Nephron progenitor cell (in vitro differentiated cells): ENCODE measurements around the gene MRPL4.

ENCODE experiments used
- DNase-seq: peaks from one replicate; pipeline ENCODE4 v3.0.0; 2021
- H3K27ac Mint-ChIP-seq: 2 replicates; pipeline ENCODE4 v1.8.0; 2021; ENCODE audit warnings: mild to moderate bottlenecking, moderate library complexity, mixed read lengths
- H3K27me3 Mint-ChIP-seq: 2 replicates; pipeline ENCODE4 v1.8.0; 2021; ENCODE audit warnings: mild to moderate bottlenecking, low read depth, mixed read lengths; ENCODE audit not compliant: poor library complexity
- H3K36me3 Mint-ChIP-seq: 2 replicates; pipeline ENCODE4 v1.8.0; 2021; ENCODE audit warnings: low read depth, mixed read lengths
- H3K4me1 Mint-ChIP-seq: 2 replicates; pipeline ENCODE4 v1.8.0; 2021; ENCODE audit warnings: mixed read lengths
- H3K4me3 Mint-ChIP-seq: 2 replicates; pipeline ENCODE4 v1.8.0; 2021; ENCODE audit warnings: mild to moderate bottlenecking, moderate library complexity, mixed read lengths
- H3K9me3 Mint-ChIP-seq: 2 replicates; pipeline ENCODE4 v1.8.0; 2021; ENCODE audit warnings: mild to moderate bottlenecking, moderate library complexity, mixed read lengths
- TF ChIP-seq, protein P1 (sequence below): fragments of 200-600 bp; sonication (generic); IDR thresholded peaks from 2 replicates; pipeline ENCODE4 v1.5.0; 2021; ENCODE audit warnings: antibody characterized with exemption

The MRPL4 gene

DNA sequence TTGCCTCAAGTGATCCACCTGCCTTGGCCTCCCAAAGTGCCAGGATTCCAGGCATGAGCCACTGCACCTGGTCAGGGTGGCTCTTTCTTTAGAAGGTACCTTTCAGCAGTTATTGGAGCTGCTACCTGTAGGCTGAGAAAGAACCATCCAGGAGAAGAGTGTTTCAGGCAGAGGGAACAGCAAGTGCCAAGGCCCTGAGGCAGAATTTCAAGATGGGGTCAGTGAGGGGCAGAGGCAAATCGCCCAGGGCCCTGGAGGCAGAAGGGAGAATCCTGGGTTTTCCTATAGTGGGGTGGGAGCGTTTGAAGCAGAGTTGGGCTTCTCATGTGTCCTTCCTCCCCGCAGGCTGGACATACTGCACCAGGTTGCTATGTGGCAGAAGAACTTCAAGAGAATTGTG, 2.2 kb downstream of the MRPL4 start:
- H3K9me3 Mint-ChIP-seq: no peaks in the 10 kb centered on the region
- TF ChIP-seq, protein P1, sequence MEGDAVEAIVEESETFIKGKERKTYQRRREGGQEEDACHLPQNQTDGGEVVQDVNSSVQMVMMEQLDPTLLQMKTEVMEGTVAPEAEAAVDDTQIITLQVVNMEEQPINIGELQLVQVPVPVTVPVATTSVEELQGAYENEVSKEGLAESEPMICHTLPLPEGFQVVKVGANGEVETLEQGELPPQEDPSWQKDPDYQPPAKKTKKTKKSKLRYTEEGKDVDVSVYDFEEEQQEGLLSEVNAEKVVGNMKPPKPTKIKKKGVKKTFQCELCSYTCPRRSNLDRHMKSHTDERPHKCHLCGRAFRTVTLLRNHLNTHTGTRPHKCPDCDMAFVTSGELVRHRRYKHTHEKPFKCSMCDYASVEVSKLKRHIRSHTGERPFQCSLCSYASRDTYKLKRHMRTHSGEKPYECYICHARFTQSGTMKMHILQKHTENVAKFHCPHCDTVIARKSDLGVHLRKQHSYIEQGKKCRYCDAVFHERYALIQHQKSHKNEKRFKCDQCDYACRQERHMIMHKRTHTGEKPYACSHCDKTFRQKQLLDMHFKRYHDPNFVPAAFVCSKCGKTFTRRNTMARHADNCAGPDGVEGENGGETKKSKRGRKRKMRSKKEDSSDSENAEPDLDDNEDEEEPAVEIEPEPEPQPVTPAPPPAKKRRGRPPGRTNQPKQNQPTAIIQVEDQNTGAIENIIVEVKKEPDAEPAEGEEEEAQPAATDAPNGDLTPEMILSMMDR: no peak
- no peak for DNase-seq
- peak overlapping the region; percentile 72 for H3K4me3 Mint-ChIP-seq
- peaks cover 22% of the 10 kb centered on the region for H3K4me1 Mint-ChIP-seq
- H3K36me3 Mint-ChIP-seq: peaks cover 38% of the 10 kb centered on the region
- H3K27ac Mint-ChIP-seq: no peak overlapping the region
- peaks cover 4% of the 10 kb centered on the region for H3K27me3 Mint-ChIP-seq

DNA sequence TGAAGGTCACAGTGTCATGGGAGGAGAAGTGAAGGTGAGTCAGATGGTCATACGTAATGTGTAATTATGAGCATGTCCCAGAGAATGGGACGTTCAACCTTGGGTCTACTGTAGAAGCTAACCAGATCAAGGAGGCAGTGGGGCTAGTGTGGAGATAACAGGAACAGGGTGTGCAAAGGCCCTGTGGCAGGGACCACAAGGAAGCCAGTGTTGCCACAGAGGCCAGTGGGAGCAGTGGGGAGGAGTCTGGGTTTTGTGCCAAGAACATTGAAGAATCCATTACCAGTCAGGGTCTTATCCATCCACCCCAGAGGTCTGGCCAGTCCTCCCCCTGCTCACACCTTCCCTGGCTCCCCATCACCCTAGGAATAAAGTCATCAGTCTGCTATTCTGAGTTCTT, 3.3 kb downstream of the MRPL4 start:
- TF ChIP-seq, protein P1: no peak
- Mint-ChIP-seq H3K27me3 (peaks cover 4% of the 10 kb centered on the region), H3K4me1 (peaks cover 22% of the 10 kb centered on the region), H3K9me3 (no peaks in the 10 kb centered on the region), H3K4me3 (no peak overlapping the region), H3K36me3 (peaks cover 38% of the 10 kb centered on the region), H3K27ac (no peak overlapping the region)
- DNase-seq: no peak

DNA sequence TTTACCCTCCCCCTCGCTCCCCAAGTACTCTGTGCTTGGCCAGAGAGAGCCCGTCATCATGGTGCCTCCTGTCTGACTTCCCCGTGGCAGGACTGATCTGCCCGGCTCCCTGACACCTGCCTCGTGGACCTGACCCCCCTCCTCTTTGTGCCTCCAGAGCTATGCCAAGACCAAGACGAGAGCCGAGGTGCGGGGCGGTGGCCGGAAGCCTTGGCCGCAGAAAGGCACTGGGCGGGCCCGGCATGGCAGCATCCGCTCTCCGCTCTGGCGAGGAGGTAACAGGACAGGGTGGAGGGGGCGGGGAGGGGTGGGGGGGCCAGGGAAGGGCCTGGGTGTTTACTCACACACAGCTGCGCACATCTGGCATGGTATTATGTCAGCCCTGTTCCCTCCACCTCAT, 4.5 kb downstream of the MRPL4 start:
- DNase-seq: no peak
- peaks cover 38% of the 10 kb centered on the region for H3K36me3 Mint-ChIP-seq
- H3K4me1 Mint-ChIP-seq: peaks cover 21% of the 10 kb centered on the region
- no peak overlapping the region for H3K27ac Mint-ChIP-seq
- H3K27me3 Mint-ChIP-seq: peaks cover 4% of the 10 kb centered on the region
- no peak overlapping the region for H3K4me3 Mint-ChIP-seq
- TF ChIP-seq, protein P1: no peak
- H3K9me3 Mint-ChIP-seq: no peaks in the 10 kb centered on the region

DNA sequence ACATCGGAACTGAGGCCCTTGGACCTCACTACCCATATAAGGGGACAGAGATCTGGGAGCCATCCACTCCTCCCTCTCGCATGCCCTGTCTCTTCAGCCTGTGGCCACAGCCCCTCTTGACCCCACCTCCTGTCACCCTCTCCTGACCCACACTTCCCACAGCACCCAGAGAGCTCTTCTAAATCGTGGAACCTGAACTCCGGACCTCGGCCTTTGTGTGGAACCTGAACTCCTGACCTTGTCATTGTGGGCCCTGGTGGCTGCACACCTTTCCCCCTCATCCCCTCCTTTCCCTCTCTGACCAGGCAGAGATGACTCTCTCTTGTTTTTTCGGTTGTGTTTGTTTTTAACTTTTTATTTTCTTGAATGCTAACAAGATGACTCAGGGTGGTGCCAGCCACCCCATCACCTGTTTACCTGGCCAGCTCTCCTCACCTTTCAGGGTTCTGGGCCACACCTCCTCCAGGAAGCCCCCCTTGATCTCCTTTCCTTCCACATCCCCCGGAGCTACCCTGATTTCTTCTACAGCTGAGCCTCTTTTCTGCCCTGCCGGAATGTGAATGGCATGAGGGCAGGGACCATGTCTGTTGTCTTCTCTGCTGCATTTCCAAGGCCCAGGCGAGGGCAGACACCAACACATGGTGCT, 5.1 kb downstream of the MRPL4 start:
- H3K27me3 Mint-ChIP-seq: peaks cover 7% of the 10 kb centered on the region
- peak overlapping the region; percentile 96 for H3K27ac Mint-ChIP-seq
- TF ChIP-seq, protein P1: no peak
- H3K4me1 Mint-ChIP-seq: peaks cover 16% of the 10 kb centered on the region
- peaks cover 38% of the 10 kb centered on the region for H3K36me3 Mint-ChIP-seq
- H3K9me3 Mint-ChIP-seq: no peaks in the 10 kb centered on the region
- no peak overlapping the region for H3K4me3 Mint-ChIP-seq
- no peak for DNase-seq

DNA sequence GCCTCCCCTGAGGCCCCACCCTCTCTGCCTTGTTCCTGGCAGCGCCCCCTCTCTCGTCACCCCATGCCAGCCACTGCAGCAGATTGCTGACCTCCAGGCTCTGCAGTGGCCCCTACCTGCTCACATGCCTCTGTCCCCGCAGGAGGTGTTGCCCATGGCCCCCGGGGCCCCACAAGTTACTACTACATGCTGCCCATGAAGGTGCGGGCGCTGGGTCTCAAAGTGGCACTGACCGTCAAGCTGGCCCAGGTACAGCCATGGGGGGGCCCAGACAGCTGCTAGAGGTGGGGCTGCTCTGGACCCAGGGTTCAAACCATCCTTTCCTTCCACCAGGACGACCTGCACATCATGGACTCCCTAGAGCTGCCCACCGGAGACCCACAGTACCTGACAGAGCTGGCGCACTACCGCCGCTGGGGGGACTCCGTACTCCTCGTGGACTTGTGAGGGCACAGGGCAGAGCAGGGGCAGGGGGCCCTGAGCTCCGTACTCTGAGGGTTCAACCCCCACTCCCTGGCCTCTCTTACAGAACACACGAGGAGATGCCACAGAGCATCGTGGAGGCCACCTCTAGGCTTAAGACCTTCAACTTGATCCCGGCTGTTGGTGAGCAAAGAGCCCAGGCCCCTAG, 6.2 kb downstream of the MRPL4 start:
- H3K36me3 Mint-ChIP-seq: peaks cover 38% of the 10 kb centered on the region
- DNase-seq: no peak
- H3K4me3 Mint-ChIP-seq: no peak overlapping the region
- TF ChIP-seq, protein P1: no peak
- H3K9me3 Mint-ChIP-seq: no peaks in the 10 kb centered on the region
- no peak overlapping the region for H3K27ac Mint-ChIP-seq
- peaks cover 9% of the 10 kb centered on the region for H3K27me3 Mint-ChIP-seq
- H3K4me1 Mint-ChIP-seq: peaks cover 6% of the 10 kb centered on the region
